GM18907 (cell line): ENCODE measurements around the gene SLC38A11.

ENCODE experiments used
- ATAC-seq: cut with Tn5 transposase; IDR thresholded peaks from one replicate; pipeline ENCODE4 v1.9.1; 2021; ENCODE audit warnings: mild to moderate bottlenecking, moderate library complexity; ENCODE audit not compliant: unreplicated experiment

The SLC38A11 gene

DNA sequence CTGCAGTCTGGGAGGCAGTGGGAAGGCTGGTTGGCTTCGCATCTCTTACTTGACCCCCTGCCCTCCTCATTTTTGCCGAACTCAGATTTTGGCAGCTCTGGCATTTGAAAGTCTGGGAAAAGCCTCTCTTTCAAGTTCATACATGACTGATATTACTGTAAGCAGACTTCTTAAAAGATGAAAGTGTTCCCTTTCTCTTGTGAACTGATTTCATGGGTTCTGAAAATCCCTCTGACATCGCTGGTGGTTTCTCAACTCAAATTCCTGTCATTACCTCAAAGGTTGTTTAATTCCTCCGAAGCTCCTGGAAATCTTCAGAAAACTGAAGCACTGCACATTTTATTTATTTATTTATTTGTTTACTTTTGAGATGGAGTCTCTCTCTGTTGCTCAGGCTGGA lies 16.9 kb upstream of the SLC38A11 start:
- no peak for ATAC-seq

DNA sequence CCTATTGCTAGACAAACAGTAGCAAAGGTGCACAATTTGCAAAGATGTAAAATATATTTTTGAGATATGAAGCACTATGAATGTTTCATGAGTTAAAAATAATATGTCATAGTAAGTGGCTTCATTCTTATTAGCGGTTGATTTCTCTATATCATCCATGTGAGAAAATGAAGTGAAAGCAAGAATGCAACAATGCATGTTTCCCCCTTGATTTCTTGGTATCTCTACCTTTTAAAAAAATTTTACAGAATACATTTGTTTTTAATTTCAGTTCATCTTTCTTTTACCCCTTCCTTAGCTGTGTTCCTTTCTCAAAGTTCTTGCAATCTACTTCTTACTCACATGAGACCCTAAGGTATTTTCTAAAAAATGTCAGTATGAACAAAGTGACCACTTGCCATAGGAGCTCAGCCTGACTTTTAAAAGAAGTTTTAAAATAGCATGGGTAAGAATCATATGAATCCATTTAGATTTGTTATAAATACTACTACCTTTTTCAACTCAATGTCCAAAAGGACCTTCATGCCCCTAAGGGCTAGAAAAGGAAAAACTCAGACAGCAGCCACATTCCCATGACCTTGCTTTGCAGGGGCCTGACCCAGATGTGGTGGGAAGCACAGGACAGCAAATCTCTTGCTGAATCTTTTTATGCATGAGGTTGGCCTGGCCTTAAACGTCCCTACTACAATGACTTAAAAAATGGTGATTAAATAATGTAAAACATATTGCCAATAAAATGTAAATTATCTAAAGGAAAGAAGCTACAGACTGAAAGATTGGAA lies 14.8 kb upstream of the SLC38A11 start:
- ATAC-seq = no peak

DNA sequence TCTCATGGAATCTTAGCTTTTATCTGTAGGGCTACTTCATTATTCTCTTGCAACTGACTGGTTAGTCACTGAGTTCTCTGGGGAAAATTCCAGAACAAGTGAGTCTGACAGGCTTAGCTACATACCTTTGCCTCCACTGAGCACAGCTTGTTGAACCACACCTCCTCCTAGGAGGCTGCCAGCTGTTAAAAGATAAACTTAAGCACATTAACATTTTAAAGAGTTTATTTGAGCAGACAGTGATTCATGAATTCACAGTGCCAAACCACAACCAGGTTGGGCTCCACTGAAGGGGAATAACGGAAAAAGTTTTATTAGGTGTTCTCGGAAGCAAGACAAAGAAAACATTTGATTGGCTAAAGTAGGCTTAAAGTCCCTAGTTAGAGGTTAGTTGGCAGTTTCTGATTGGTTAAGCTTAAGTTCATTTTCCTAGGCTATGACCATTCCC lies 12.5 kb upstream of the SLC38A11 start:
- no peak for ATAC-seq

DNA sequence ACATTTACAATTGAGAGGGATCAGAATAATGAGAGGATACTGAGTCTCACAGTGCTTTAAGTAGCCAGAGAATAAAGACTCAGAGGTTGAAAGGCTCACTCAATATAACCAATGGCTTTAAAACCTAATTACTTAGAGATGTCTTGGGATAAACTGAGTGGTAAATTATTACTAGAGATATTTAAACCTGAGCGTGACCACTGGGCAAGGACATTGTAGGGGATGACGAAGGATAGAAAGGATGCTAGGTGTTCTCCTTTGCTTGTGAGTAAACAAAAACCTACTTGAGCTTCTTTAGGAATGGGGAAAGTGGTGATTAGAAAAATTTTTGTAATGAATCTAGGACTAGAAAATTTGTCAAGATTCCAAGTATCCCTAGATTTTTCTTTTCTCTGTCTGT lies 12.0 kb upstream of the SLC38A11 start:
- no peak for ATAC-seq

DNA sequence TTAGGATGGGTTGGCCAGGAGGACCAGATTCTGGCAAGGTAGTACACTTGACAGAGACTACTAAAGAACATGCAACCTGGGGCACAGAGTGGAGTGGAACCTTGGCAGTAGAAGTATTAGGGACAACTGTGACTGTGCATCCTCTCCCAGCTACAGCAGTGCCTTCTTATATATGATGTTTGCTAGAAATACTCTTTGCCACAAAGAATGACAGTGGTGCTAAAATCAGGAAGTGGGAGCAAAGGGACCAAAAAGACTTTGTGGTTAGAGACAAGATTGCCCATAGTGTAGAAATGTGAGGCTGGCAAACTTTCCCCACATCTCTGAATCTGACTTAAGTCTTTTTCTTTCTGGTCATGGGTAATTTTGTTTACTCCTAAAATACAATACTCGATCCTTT lies 9.4 kb upstream of the SLC38A11 start:
- ATAC-seq = no peak

DNA sequence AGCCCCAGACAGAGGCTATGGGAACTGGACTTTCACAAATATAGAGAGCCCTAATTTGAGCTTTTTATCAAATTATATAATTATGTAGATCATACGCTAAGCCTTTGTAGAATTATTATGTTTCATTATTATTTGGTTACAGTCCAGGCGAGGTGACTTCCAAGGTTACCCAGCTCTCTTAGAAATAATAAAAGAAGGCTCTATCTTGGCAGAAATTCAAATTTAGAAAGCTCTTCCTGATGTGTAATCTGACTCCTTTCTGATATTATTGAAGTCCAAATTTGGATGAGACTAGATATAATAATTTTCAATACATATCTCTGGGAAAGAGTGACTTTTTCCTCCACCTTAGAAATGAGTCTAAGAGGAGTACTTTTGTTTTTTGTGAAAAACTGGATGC lies 4.8 kb upstream of the SLC38A11 start:
- ATAC-seq = no peak

- no peak for ATAC-seq
Observed at GRCh38 chr2:164954186-164954585, 1.1 kb downstream of the SLC38A11 start.

- ATAC-seq = no peak
Observed at GRCh38 chr2:164953279-164953678, 2.0 kb downstream of the SLC38A11 start.

DNA sequence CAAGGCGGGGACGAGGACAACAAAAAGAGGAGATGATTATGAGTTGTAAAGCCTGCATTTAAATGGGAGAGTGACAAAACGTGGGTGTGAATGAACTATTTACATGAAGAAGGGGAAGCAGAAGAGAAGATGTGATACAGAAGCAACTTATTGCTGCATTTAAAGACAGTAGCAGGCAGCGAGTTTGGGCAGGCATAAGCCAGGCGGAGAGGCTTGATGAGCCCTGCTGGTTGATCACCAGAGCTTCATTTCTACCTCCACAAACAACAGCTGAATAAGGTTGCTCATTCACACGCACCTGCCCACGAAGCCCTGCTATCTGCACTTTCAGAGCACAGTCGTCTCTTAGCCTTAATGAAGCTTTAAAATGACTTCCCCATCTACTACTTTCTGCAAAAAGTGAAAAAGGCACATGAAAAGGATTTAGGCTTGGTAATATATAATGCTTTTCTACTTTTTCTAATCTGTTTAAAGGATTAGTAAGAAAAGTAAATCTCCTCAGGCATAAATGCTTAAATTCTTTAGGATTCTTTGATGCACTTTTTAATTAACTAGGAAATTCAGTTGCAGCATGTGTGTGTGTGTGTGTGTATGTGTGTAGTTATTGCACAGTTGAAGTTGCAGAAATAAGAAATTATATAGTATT lies 3.1 kb downstream of the SLC38A11 start:
- ATAC-seq = no peak

DNA sequence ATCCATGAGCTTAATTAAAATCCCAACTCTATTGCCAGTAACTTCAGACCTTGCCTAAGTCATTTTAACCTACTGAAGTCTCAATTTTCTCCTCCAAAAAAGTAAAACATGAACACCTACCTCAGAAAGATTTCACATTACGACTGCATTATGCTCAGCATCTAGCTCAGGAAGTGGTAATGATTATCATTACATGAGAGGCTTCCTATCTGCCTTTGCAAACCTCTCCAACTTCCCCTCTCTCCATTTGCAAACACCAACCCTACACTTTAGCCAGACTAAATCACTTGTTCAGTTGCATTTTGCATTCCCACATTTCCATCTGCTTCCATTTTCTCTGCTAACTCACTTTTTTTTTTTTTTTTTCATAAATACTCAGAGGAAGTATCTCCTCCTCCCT lies 6.8 kb downstream of the SLC38A11 start:
- ATAC-seq = no peak

DNA sequence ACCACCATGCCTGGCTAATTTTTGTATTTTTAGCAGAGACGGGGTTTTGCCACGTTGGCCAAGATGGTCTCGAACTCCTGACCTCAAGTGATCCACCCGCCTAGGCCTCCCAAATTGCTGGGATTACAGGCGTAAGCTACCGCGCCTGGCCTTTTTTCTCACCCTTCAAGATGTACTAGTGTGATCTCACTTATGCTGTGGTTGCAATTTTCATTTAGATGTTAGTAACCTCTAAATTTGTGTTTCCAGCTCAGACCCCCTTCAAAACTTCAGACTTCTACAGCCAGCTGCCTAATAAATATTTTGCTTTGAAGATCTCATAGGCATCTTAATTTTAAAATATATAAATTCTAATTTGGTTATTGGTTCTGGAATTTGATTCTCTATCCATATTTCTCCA lies 8.0 kb downstream of the SLC38A11 start:
- no peak for ATAC-seq

DNA sequence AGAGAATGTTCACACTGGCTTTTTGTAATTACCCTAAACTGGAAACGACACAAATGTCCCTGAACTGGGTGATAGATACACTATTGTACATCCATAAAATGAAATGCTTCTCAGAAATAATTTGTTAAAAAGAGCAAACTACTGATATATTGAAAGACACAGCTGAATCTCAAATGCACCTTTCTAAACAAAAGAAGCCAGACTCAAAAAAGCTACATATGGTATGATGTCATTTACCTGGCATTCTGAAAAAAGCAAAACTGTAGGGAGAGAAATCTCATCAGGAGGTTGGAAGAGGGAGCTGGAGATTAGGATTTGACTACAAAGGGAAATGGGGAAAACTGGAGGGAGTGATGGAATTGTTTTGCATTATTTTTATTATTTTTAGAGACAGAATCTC lies 12.0 kb downstream of the SLC38A11 start:
- no peak for ATAC-seq

GRCh38 chr2:164937864-164938401 lies 17.4 kb downstream of the SLC38A11 start:
- ATAC-seq = no peak

DNA sequence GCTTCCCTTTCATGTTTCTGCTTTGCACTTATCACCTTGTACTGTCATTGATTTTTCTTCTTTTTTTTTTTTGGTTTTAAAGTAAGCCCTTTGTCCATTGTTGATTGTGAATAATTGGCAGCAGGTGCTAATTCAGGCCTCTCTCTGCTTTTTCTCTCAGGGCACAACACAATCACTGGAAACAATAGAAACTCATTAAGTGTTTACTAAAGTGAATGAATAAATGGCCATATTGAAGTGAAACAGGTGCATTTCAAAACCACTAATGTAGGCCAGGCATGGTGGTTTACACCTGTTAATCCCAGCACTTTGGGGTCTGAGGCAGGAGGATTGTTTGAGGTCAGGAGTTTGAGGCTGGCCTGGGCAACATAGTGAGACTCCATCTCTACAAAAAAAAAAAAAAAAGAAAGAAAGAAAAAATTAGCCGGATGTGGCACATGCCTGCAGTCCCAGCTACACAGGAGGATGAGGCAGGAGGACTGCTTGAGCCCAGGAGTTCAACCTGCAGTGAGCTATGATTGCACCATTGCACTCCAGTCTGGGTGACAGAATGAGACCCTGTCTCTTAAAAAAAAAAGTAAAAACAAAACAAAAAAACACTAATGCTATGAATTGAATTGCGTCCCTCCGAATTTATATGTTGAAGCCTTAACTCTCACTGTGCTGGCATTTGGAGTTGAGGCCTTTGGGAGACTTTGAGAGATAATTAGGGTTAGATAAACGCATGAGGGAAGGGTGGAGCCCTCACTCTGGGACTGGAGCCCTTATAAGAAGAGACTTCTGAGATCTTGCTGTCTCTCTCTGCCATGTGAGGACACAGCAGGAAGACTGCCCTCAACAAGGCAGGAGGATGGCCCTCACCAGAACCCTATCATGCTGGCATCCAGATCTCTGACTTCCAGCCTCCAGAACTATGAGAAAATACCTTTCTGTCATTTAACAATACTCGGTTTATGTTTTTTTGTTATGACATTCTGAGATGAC lies 19.9 kb downstream of the SLC38A11 start:
- ATAC-seq = no peak

- no peak for ATAC-seq
Observed at GRCh38 chr2:164934401-164935117, 20.8 kb downstream of the SLC38A11 start.

- no peak for ATAC-seq
Observed at GRCh38 chr2:164933671-164934189, 21.6 kb downstream of the SLC38A11 start.

GRCh38 chr2:164932377-164932776 lies 22.9 kb downstream of the SLC38A11 start:
- no peak for ATAC-seq

DNA sequence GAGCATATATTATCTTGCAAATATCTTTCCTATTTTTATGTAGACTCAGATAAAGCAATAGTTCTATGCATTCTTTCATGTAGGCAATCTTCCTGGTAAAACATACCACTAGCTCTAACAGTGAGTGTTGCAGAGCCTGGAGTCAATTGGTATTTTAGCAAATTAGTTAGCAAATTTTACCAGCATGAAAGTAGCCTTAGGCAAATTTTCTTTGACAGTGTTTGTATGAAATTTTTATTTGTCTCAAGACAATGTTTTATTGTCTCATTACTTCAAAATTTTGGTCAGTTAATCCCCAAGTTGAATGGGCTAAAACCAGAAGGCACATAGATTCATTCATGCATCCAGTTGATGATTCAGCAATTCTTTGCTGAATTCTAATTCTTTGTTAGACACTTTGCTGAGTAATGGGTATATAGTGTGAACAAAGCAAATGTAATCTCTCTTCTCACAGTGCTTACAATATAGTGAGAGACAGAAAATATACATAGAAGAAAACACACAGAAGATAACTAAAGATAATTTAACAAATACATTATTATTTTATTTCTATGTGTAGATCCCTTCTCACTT lies 27.1 kb downstream of the SLC38A11 start:
- ATAC-seq = no peak

DNA sequence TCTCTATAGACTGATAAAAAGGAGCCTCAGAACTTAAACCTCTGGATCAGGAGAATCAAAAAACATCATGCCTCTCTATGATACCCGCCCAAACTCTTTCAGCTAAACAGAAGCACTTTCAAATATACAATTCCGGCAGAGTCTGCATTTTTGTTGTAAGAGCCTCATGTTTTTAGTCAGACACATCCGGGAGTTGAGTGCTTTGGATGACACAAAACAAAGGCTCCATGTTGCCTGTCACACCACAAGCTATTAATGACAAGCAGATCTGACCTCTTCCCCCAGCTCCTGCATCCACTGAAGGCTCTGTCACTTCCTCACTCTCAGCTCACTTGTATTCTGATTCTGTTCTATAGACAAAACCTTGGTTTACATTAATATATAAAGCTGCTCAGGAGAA lies 33.2 kb downstream of the SLC38A11 start:
- ATAC-seq = no peak

DNA sequence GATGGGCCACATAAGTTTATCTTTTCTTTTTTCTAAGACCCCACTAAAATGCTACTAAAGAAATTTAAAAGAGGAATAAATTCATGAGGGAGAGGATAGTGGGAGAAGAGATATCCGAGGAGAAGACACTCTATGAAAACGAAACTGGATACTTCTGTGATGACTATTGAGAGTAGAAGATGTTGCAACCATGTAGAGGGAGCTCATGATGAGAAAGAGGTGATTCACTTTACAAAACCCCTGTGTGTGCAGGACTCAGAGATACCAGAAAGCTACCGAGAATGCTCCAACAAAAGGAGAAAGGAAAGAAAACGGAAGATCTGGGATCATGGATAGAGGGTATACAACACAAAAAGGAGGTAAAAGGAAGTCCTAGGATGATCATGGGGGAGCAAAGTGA lies 34.9 kb downstream of the SLC38A11 start:
- ATAC-seq = no peak
